ENCODE data around the gene SRRM3.
"Not testable (repeated sequence)": the region's sequence is repeated elsewhere in the genome, so short reads cannot be mapped to it uniquely, and the experiment has no call there.

DNA sequence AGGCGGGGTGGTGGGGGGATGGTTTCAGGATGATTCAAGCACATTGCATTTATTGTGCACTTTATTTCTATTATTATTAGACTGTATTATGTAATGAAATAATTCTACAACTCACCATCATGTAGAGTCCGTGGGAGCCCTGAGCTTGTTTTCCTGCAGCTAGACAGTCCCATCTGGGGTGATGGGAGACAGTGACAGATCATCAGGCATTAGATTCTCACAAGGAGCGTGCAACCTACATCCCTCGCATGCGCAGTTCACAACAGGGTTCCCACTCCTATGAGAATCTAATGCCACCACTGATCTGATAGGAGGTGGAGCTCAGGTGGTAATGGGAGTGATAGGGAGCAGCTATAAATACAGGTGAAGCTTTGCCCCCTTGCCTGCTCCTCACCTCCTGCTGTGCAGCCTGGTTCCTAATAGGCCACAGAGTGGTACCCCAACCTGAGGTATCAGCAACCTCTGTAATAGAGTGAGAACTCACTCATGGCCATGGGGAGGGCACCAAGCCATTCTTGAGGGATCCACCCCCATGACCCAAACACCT is 40.9 kb downstream of the SRRM3 start:
- TF ChIP-seq EP300, CTCF (IDR thresholded peaks at IDR 0.05): not testable (repeated sequence)

Data from gastroesophageal sphincter (tissue), 3 donors.